Measurements from ENCODE around the gene LY6G5B. TPM values are rescaled to one million over a fixed set of nuclear protein-coding genes. Genes with fewer than 3 reads are reported as not detected.
A peak's percentile ranks its signal among the peaks of the same experiment; 100 is the strongest.

LY6G5B gene
- total RNA-seq, result 1 to 10 TPM; 1.7 to 8.4 (median 3.0) TPM
- 1 to 10 TPM; 2.5 to 2.9 (median 2.9) TPM for polyA plus RNA-seq
- long read RNA-seq, donor 1, result 0 reads
- long read RNA-seq, donor 2, result 0 reads

DNA sequence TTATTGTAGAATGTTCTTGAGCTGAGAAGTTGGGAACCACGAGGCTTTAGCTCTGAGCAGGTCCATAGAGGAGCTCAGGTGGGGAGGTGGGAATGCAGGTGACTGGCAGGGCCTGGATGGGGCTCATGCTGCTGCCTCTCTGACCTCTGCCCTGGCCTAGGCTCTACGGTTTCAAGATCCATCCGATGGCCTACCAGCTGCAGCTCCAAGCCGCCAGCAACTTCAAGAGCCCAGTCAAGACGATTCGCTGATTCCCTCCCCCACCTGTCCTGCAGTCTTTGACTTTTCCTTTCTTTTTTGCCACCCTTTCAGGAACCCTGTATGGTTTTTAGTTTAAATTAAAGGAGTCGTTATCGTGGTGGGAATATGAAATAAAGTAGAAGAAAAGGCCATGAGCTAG is at the start of gene LY6G5B:
TSS of gene LY6G5B (plus strand) at position 301 of the 400 bp plus-strand sequence. CDS start 975 bp downstream, outside the sequence.
- intact Hi-C loops (cut with DNase I), result loop anchor here in 1 of 2 donors (5.0 kb wide), 2 partner anchors 68 to 283 kb away; partner anchors contain the start of gene CLIC1
- H3K27me3 ChIP-seq (ENCODE audit: insufficient read depth in 3 of 3, low read length in 2 of 3), result no peaks in the 10 kb centered on the region
- peaks cover 16% of the 10 kb centered on the region for H3K4me1 ChIP-seq
- peaks cover 13 to 77% of the 10 kb centered on the region in 2 donors for H3K36me3 ChIP-seq (ENCODE audit: insufficient read depth in 1 of 2, low read depth in 1 of 2)
- no peak within 1 kb of the TSS for H3K27ac ChIP-seq
- TF ChIP-seq CTCF (IDR thresholded peaks at IDR 0.05), result no peak
- no peak for ATAC-seq
- 80 to 86% (median 82%) methylated on average over 8 of the region's 8 CpGs for WGBS, 3 donors
- DNase-seq, result no peak
- no peaks in the 10 kb centered on the region for H3K9me3 ChIP-seq
- H3K4me3 ChIP-seq, result no peak within 1 kb of the TSS

- no peak for DNase-seq
- intact Hi-C loops (cut with DNase I), result loop anchor here in 1 of 2 donors (2.0 kb wide), 1 partner anchor 32 kb away; the partner anchor contains the start of gene BAG6
- ATAC-seq, result peak; percentile 58 to 71 (median 64)
These were observed 49.0 kb upstream of the LY6G5B start, which contains the start of gene PRRC2A for GRCh38 chr6:31620586-31621319. PRRC2A (plus strand) TSS chr6:31620715; CDS start chr6:31622790, 2,075 bp downstream.

GRCh38 chr6:31621320-31621939 is 48.3 kb upstream of the LY6G5B start:
- Histone ChIP-seq H3K27ac (peak overlapping the region; percentile 96), H3K36me3 (ENCODE audit: insufficient read depth in 1 of 2, low read depth in 1 of 2) (peaks cover 15 to 46% of the 10 kb centered on the region in 2 donors), H3K27me3 (ENCODE audit: insufficient read depth in 3 of 3, low read length in 2 of 3) (no peaks in the 10 kb centered on the region), H3K4me3 (peak overlapping the region; percentile 88), H3K4me1 (peaks cover 16% of the 10 kb centered on the region), H3K9me3 (no peaks in the 10 kb centered on the region)
- no peak for ATAC-seq
- intact Hi-C loops (cut with DNase I), result loop anchor here in 1 of 2 donors (2.0 kb wide), 1 partner anchor 31 kb away; the partner anchor contains the start of gene BAG6
- no peak for TF ChIP-seq CTCF (IDR thresholded peaks at IDR 0.05)
- no peak for DNase-seq
- WGBS, 3 donors, result 13 to 17% (median 16%) methylated on average over 15 of the region's 15 CpGs

More at GRCh38 chr6:31620586-31621319, 49.0 kb upstream of the LY6G5B start, which contains the start of gene PRRC2A:
- no peak for TF ChIP-seq CTCF (IDR thresholded peaks at IDR 0.05)
- Histone ChIP-seq H3K27ac (peak within 1 kb of the TSS; percentile 96), H3K36me3 (ENCODE audit: insufficient read depth in 1 of 2, low read depth in 1 of 2) (peaks cover 14 to 39% of the 10 kb centered on the region in 2 donors), H3K9me3 (no peaks in the 10 kb centered on the region), H3K27me3 (ENCODE audit: insufficient read depth in 3 of 3, low read length in 2 of 3) (no peaks in the 10 kb centered on the region), H3K4me1 (peaks cover 16% of the 10 kb centered on the region), H3K4me3 (peak within 1 kb of the TSS; percentile 88)
- 0 to 2% (median 1%) methylated on average over 30 to 67 of the region's 67 CpGs for WGBS, 3 donors

DNA sequence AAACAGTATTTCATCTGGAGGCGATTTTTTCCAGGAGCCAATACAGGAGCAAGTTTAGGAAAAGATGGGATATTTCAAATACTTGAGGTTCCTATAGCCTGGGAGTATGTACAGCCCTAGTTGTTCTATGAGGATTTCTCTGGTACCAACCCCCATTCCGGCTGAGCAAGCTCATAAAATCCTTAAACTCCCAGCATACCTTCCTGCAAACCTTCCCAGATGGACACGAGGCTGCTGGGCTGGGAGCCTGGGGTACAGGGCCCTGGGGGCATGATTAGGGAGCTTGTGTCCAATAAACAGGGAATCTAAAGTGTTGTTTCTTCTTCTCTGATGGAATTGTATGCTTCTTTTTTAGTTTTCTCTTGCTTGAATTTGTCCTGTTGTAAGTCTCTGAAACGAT is 47.8 kb upstream of the LY6G5B start:
- Histone ChIP-seq H3K4me1 (peaks cover 16% of the 10 kb centered on the region), H3K4me3 (peak overlapping the region; percentile 88)

More for the DNA sequence above, 47.8 kb upstream of the LY6G5B start:
- Histone ChIP-seq H3K9me3 (no peaks in the 10 kb centered on the region), H3K27ac (peak overlapping the region; percentile 96), H3K36me3 (ENCODE audit: insufficient read depth in 1 of 2, low read depth in 1 of 2) (peaks cover 15 to 51% of the 10 kb centered on the region in 2 donors), H3K27me3 (ENCODE audit: insufficient read depth in 3 of 3, low read length in 2 of 3) (no peaks in the 10 kb centered on the region)
- DNase-seq (no peak), ATAC-seq (no peak)
- WGBS, 3 donors, result 23 to 33% (median 30%) methylated on average over 4 of the region's 4 CpGs
- no peak for TF ChIP-seq CTCF (IDR thresholded peaks at IDR 0.05)
- intact Hi-C loops (cut with DNase I), result loop anchor here (2.0 kb wide), 2 partner anchors 29 to 31 kb away; partner anchors contain the start of gene BAG6 (in 1 of the 2)
